Stimulated activated naive CD8-positive, alpha-beta T cell treated with anti-CD3 and anti-CD28 coated beads, Interleukin-15, Interleukin-2, amounts not matched to agents 100 U/mL and 50 U/mL, for 24 hours (primary cell): ENCODE results near the gene IFIT2.
"Not testable (repeated sequence)": the region's sequence is repeated elsewhere in the genome, so short reads cannot be mapped to it uniquely, and the experiment has no call there.

Experiments
- ATAC-seq: fragments of 150-1000 bp; cut with Tn5 transposase; one replicate; pipeline ENCODE4 v1.10.0; 2021
- DNase-seq: peaks from one replicate; pipeline ENCODE4 v3.0.0; 2021

Gene IFIT2

GRCh38 chr10:89307269-89307577 is 5.4 kb downstream of the IFIT2 start:
- DNase-seq (no peak), ATAC-seq (no peak)

- ATAC-seq (no peak), DNase-seq (no peak)
Observed at GRCh38 chr10:89308266-89308665, 6.4 kb downstream of the IFIT2 start.

GRCh38 chr10:89308736-89309135 is 6.9 kb downstream of the IFIT2 start:
- ATAC-seq: no peak

GRCh38 chr10:89309156-89310055 is 7.6 kb downstream of the IFIT2 start:
- DNase-seq (no peak), ATAC-seq (no peak)

More at GRCh38 chr10:89308736-89309135, 6.9 kb downstream of the IFIT2 start:
- no peak for DNase-seq

- DNase-seq (no peak), ATAC-seq (no peak)
Observed at GRCh38 chr10:89310056-89310893, 8.4 kb downstream of the IFIT2 start.

- DNase-seq (no peak), ATAC-seq (no peak)
Observed at GRCh38 chr10:89312973-89313372, 11.1 kb downstream of the IFIT2 start.

- DNase-seq: no peak
- no peak for ATAC-seq
Observed at GRCh38 chr10:89314676-89315075, 12.8 kb downstream of the IFIT2 start.

GRCh38 chr10:89318047-89318446 is 16.2 kb downstream of the IFIT2 start:
- not testable (repeated sequence) for ATAC-seq, DNase-seq

GRCh38 chr10:89325081-89325480 is 23.2 kb downstream of the IFIT2 start:
- DNase-seq, ATAC-seq: not testable (repeated sequence)

- not testable (repeated sequence) for DNase-seq, ATAC-seq
Observed at GRCh38 chr10:89325856-89326255, 24.0 kb downstream of the IFIT2 start.

- ATAC-seq: peak; percentile 48
Observed at GRCh38 chr10:89327803-89328441, 26.1 kb downstream of the IFIT2 start, which contains the start of gene IFIT3. Gene IFIT3 (plus strand): TSS chr10:89327997. CDS start chr10:89328074, 77 bp downstream.

GRCh38 chr10:89329151-89329550 is 27.3 kb downstream of the IFIT2 start:
- DNase-seq (no peak), ATAC-seq (no peak)

More at GRCh38 chr10:89327803-89328441, 26.1 kb downstream of the IFIT2 start, which contains the start of gene IFIT3:
- DNase-seq: no peak

GRCh38 chr10:89330014-89330413 is 28.2 kb downstream of the IFIT2 start:
- not testable (repeated sequence) for ATAC-seq, DNase-seq

GRCh38 chr10:89330537-89331212 is 28.8 kb downstream of the IFIT2 start:
- no peak for DNase-seq
- no peak for ATAC-seq

- not testable (repeated sequence) for DNase-seq, ATAC-seq
Observed at GRCh38 chr10:89331487-89332122, 29.8 kb downstream of the IFIT2 start.

- ATAC-seq (peak; percentile 44), DNase-seq (peak; percentile 20)
Observed at GRCh38 chr10:89332123-89332633, 30.3 kb downstream of the IFIT2 start.

- DNase-seq: no peak
- no peak for ATAC-seq
Observed at GRCh38 chr10:89335226-89335625, 33.4 kb downstream of the IFIT2 start.

GRCh38 chr10:89336241-89336640 is 34.4 kb downstream of the IFIT2 start:
- ATAC-seq (no peak), DNase-seq (no peak)

- DNase-seq: peak; percentile 27
- ATAC-seq: peak; percentile 51
Observed at GRCh38 chr10:89337484-89337883, 35.6 kb downstream of the IFIT2 start.

- no peak for ATAC-seq
- DNase-seq: no peak
Observed at GRCh38 chr10:89338713-89339112, 36.9 kb downstream of the IFIT2 start.

- no peak for DNase-seq
- ATAC-seq: no peak
Observed at GRCh38 chr10:89339875-89340274, 38.0 kb downstream of the IFIT2 start.
